ENCODE data around the gene MTMR3. TPM values are rescaled to one million over a fixed set of nuclear protein-coding genes. Genes with fewer than 3 reads are reported as not detected.
"Not testable (repeated sequence)": the region's sequence is repeated elsewhere in the genome, so short reads cannot be mapped to it uniquely, and the experiment has no call there.

MTMR3 gene
- total RNA-seq, result 10 to 100 TPM; 34.9 to 45.9 (median 41.9) TPM

GRCh38 chr22:29883045-29883774 is at the start of gene MTMR3:
TSS of gene MTMR3 (plus strand) at chr22:29883174. CDS start at chr22:29971060, 87,886 bp downstream.
- H3K4me1 ChIP-seq, result peaks cover 5 to 44% (median 27%) of the 10 kb centered on the region in 3 donors
- peak within 1 kb of the TSS; percentile 61 to 71 for H3K4me3 ChIP-seq
- peak; percentile 90 for ATAC-seq
- H3K27ac ChIP-seq, result peak within 1 kb of the TSS; percentile 78 to 99 (median 90)
- no peaks in the 10 kb centered on the region for H3K36me3 ChIP-seq
- no peaks in the 10 kb centered on the region for H3K27me3 ChIP-seq
- TF ChIP-seq CTCF (IDR thresholded peaks at IDR 0.05), result peak in 3 of 4 experiments; percentile 30 to 76 (median 36)
- TF ChIP-seq EP300 (IDR thresholded peaks at IDR 0.05), result no peak
- peak; percentile 61 to 66 for TF ChIP-seq POLR2A (IDR thresholded peaks at IDR 0.05)
- peak; percentile 46 for TF ChIP-seq POLR2AphosphoS5 (IDR thresholded peaks at IDR 0.05)
- no peaks in the 10 kb centered on the region for H3K9me3 ChIP-seq
- WGBS, 2 donors (ENCODE audit: low coverage in 1 of 2), result 0% methylated on average over 1 of the region's 82 CpGs; no CpG with 5 or more reads in 1 of the 2 donors

- H3K36me3 ChIP-seq, result peaks cover 0 to 56% of the 10 kb centered on the region in 2 donors
- WGBS, 2 donors (ENCODE audit: low coverage in 1 of 2), result 84 to 93% methylated on average over 3 to 7 of the region's 7 CpGs
- no peak overlapping the region for H3K27ac ChIP-seq
- no peaks in the 10 kb centered on the region for H3K9me3 ChIP-seq
- no peaks in the 10 kb centered on the region for H3K27me3 ChIP-seq
- ATAC-seq, result no peak
- H3K4me1 ChIP-seq, result peaks cover 0 to 23% (median 5%) of the 10 kb centered on the region in 3 donors
- no peak for TF ChIP-seq CTCF (IDR thresholded peaks at IDR 0.05)
- no peak for TF ChIP-seq EP300 (IDR thresholded peaks at IDR 0.05)
- TF ChIP-seq POLR2AphosphoS5 (IDR thresholded peaks at IDR 0.05), result no peak
- TF ChIP-seq POLR2A (IDR thresholded peaks at IDR 0.05), result no peak
- no peak overlapping the region for H3K4me3 ChIP-seq
Observed at GRCh38 chr22:29833392-29833965, 49.5 kb upstream of the MTMR3 start.

GRCh38 chr22:29834046-29834445 is 48.9 kb upstream of the MTMR3 start:
- WGBS, 2 donors (ENCODE audit: low coverage in 1 of 2), result 50% methylated on average over 1 of the region's 1 CpG; no CpG with 5 or more reads in 1 of the 2 donors
- TF ChIP-seq POLR2AphosphoS5 (IDR thresholded peaks at IDR 0.05) (no peak), EP300 (IDR thresholded peaks at IDR 0.05) (no peak), CTCF (IDR thresholded peaks at IDR 0.05) (no peak), POLR2A (IDR thresholded peaks at IDR 0.05) (no peak)
- H3K9me3 ChIP-seq, result no peaks in the 10 kb centered on the region
- no peak overlapping the region for H3K4me3 ChIP-seq
- H3K27ac ChIP-seq, result no peak overlapping the region
- H3K27me3 ChIP-seq, result no peaks in the 10 kb centered on the region
- H3K4me1 ChIP-seq, result peaks cover 0 to 29% (median 5%) of the 10 kb centered on the region in 3 donors
- H3K36me3 ChIP-seq, result peaks cover 0 to 50% of the 10 kb centered on the region in 2 donors
- no peak for ATAC-seq

GRCh38 chr22:29836791-29837370 is 46.1 kb upstream of the MTMR3 start:
- Histone ChIP-seq H3K36me3 (peaks cover 0 to 22% of the 10 kb centered on the region in 2 donors), H3K4me1 (peaks cover 0 to 29% (median 5%) of the 10 kb centered on the region in 3 donors), H3K4me3 (peak overlapping the region in 1 of 2 donors; percentile 97)
- H3K27me3 ChIP-seq, ATAC-seq, H3K9me3 ChIP-seq, H3K27ac ChIP-seq: not testable (repeated sequence)
- 90 to 96% methylated on average over 4 to 14 of the region's 18 CpGs for WGBS, 2 donors (ENCODE audit: low coverage in 1 of 2)

GRCh38 chr22:29837741-29838598 is 45.0 kb upstream of the MTMR3 start, which contains the start of gene ASCC2:
TSS of gene ASCC2 (minus strand) at chr22:29838274. CDS start at chr22:29832325, 5,949 bp downstream.
- 0% methylated on average over 9 of the region's 54 CpGs for WGBS, 2 donors (ENCODE audit: low coverage in 1 of 2)
- Histone ChIP-seq H3K27ac (peak within 1 kb of the TSS; percentile 54 to 83 (median 76)), H3K9me3 (no peaks in the 10 kb centered on the region), H3K4me3 (peak within 1 kb of the TSS; percentile 67 to 97), H3K27me3 (no peaks in the 10 kb centered on the region), H3K36me3 (peaks cover 0 to 11% of the 10 kb centered on the region in 2 donors), H3K4me1 (peaks cover 0 to 29% (median 5%) of the 10 kb centered on the region in 3 donors)
- TF ChIP-seq CTCF (IDR thresholded peaks at IDR 0.05) (peak in 2 of 4 experiments; percentile 22 to 32), POLR2A (IDR thresholded peaks at IDR 0.05) (peak; percentile 67 to 73), EP300 (IDR thresholded peaks at IDR 0.05) (no peak), POLR2AphosphoS5 (IDR thresholded peaks at IDR 0.05) (peak; percentile 77)
- peak; percentile 97 for ATAC-seq

Data from gastroesophageal sphincter (tissue), 4 donors.